ENCODE results near the gene LYG1. TPM values are rescaled to one million over a fixed set of nuclear protein-coding genes. Genes with fewer than 3 reads are reported as not detected.

Gene LYG1
- total and polyA plus RNA-seq, 2 of the 8 experiments (the other 6 are each of a cell fraction or from before 2014, with no cell fraction given), result 0.68 to 0.86 TPM

DNA sequence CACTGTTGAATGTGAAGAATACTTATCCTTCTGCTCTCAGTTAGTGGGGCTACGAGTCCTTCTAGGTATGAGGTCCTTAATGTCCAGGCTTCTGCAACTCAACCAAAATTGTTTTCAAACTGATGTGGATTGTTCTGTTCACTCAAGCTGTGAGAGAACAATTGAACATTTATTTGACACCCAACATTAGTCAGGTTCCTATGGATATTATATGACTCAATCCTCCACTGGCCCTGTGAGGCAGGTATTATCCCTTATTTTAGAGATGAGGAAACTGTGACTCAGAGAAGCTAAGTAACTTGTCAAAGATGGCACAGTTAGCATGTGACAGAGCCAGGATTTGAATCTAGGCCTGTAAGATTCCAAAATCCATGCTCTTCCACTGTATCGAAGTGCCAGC lies 44.3 kb downstream of the LYG1 start:
- H3K79me2 ChIP-seq (ENCODE audit: control insufficient read depth in 1 of 2, insufficient read depth in 2 of 2, low read length in 2 of 2), result no peaks in the 10 kb centered on the region
- no peaks in the 10 kb centered on the region for H3K9me3 ChIP-seq (ENCODE audit: insufficient read depth in 2 of 2, low read depth in 1 of 2, low read length in 1 of 2)
- H3K4me2 ChIP-seq (ENCODE audit: insufficient read depth in 1 of 2, low read depth in 2 of 2, low read length in 2 of 2), result no peak overlapping the region
- H4K8ac ChIP-seq (ENCODE audit: extremely low read depth, insufficient read depth, low read length), result no peak overlapping the region
- no peak overlapping the region for H2BK20ac ChIP-seq (ENCODE audit: low read length)
- H3K4me1 ChIP-seq (replicated peaks in 1 of 4; ENCODE audit: control insufficient read depth in 3 of 4, insufficient read depth in 4 of 4, low read length in 3 of 4), result no peaks in the 10 kb centered on the region
- no peak overlapping the region for H3K4me3 ChIP-seq (ENCODE audit: extremely low read depth in 1 of 4, insufficient read depth in 2 of 4, low read depth in 3 of 4, low read length in 4 of 4)
- FAIRE-seq (no peak), DNase-seq (ENCODE audit: low read depth in 1 of 2, low spot score in 2 of 2) (no peak)
- H3K56ac ChIP-seq (replicated peaks; ENCODE audit: insufficient read length, low read depth, low read length), result no peak overlapping the region
- no peak overlapping the region for H3K14ac ChIP-seq (ENCODE audit: insufficient read length)
- POLR2A ChIA-PET (ENCODE audit: partially characterized antibody), result no interaction called here
- H2BK15ac ChIP-seq (ENCODE audit: low read length), result no peak overlapping the region
- no peak overlapping the region for H4K5ac ChIP-seq (ENCODE audit: insufficient read length, low read depth, low read length)
- H3K36me3 ChIP-seq (ENCODE audit: control insufficient read depth in 2 of 4, insufficient read depth in 4 of 4, low read length in 3 of 4), result no peaks in the 10 kb centered on the region
- no peak overlapping the region for H3K4ac ChIP-seq (replicated peaks; ENCODE audit: insufficient read length, low read depth, low read length)
- H3K18ac ChIP-seq (ENCODE audit: extremely low read depth, low read length), result no peak overlapping the region
- H2AFZ ChIP-seq (ENCODE audit: low read length), result no peak overlapping the region
- H4K20me1 ChIP-seq (replicated peaks in 1 of 2; ENCODE audit: control insufficient read depth in 1 of 2, insufficient read depth in 2 of 2, low read length in 2 of 2), result no peaks in the 10 kb centered on the region
- H4K91ac ChIP-seq (replicated peaks; ENCODE audit: insufficient read length, low read length), result no peak overlapping the region
- H3K23me2 ChIP-seq (ENCODE audit: low read depth, low read length), result no peaks in the 10 kb centered on the region
- H3K23ac ChIP-seq (ENCODE audit: insufficient read length), result no peak overlapping the region
- no peak overlapping the region for H2BK12ac ChIP-seq (ENCODE audit: low read depth, low read length)
- H3K27ac ChIP-seq (ENCODE audit: low read depth, low read length), result no peak overlapping the region
- H2BK5ac ChIP-seq (ENCODE audit: low read depth, low read length), result no peak overlapping the region
- no peaks in the 10 kb centered on the region for H3K79me1 ChIP-seq (ENCODE audit: low read depth, low read length)
- CTCF ChIA-PET (ENCODE audit: partially characterized antibody), result no interaction called here
- WGBS, 2 experiments (ENCODE audit: extremely low coverage in 1 of 2, insufficient coverage in 1 of 2, insufficient read length in 1 of 2, insufficient replicate concordance in 2 of 2, low coverage in 1 of 2, low lambda C conversion rate in 2 of 2, missing lambda C conversion rate in 1 of 2), result 80% methylated on average over 2 of the region's 2 CpGs; no CpG with 5 or more reads in 1 of the 2 experiments
- no peak overlapping the region for H2BK120ac ChIP-seq (replicated peaks; ENCODE audit: low read depth, low read length)
- no peak overlapping the region for H3K9ac ChIP-seq (replicated peaks in 1 of 4; ENCODE audit: extremely low read depth in 1 of 4, low read depth in 3 of 4, low read length in 3 of 4)
- no peak overlapping the region for H2AK5ac ChIP-seq (ENCODE audit: low read depth, low read length)
- no peaks in the 10 kb centered on the region for H3K27me3 ChIP-seq (replicated peaks in 1 of 4; ENCODE audit: control insufficient read depth in 3 of 4, extremely low read depth in 1 of 4, insufficient read depth in 3 of 4, low read length in 3 of 4)
- TF ChIP-seq FOSL1 (IDR thresholded peaks at IDR 0.05; ENCODE audit: insufficient read depth, low read depth, low read length) (no peak), ASH2L (IDR thresholded peaks at IDR 0.05; ENCODE audit: low read length) (no peak), TAF7 (optimal IDR thresholded peaks at IDR 0.05; ENCODE audit: borderline replicate concordance, low read depth, low read length) (no peak), TBP (IDR thresholded peaks at IDR 0.05; ENCODE audit: low read depth, low read length) (no peak), POLR2AphosphoS5 (IDR thresholded peaks at IDR 0.05; ENCODE audit: low read depth, low read length) (no peak), SAP30 (IDR thresholded peaks at IDR 0.05; ENCODE audit: insufficient read depth, insufficient replicate concordance, low read length) (no peak), SRF (IDR thresholded peaks at IDR 0.05; ENCODE audit: low read depth, low read length) (no peak), SIN3A (conservative IDR thresholded peaks at IDR 0.05 in 1 of 2, IDR thresholded peaks at IDR 0.05 in 1 of 2; ENCODE audit: low read depth in 1 of 2, low read length in 2 of 2) (no peak), SP1 (IDR thresholded peaks at IDR 0.05; ENCODE audit: low read depth, low read length) (no peak), GTF2F1 (IDR thresholded peaks at IDR 0.05; ENCODE audit: borderline replicate concordance, low read depth, low read length) (no peak)
- TF ChIP-seq, protein P1, sequence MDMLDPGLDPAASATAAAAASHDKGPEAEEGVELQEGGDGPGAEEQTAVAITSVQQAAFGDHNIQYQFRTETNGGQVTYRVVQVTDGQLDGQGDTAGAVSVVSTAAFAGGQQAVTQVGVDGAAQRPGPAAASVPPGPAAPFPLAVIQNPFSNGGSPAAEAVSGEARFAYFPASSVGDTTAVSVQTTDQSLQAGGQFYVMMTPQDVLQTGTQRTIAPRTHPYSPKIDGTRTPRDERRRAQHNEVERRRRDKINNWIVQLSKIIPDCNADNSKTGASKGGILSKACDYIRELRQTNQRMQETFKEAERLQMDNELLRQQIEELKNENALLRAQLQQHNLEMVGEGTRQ (IDR thresholded peaks at IDR 0.05; ENCODE audit: low read length), result no peak

All from H1 (cell line).